ENCODE results near the gene METTL13. TPM values are rescaled to one million over a fixed set of nuclear protein-coding genes. Genes with fewer than 3 reads are reported as not detected.

Gene METTL13
- total RNA-seq, 1 experiment from 2014 or later: 26.5 TPM

DNA sequence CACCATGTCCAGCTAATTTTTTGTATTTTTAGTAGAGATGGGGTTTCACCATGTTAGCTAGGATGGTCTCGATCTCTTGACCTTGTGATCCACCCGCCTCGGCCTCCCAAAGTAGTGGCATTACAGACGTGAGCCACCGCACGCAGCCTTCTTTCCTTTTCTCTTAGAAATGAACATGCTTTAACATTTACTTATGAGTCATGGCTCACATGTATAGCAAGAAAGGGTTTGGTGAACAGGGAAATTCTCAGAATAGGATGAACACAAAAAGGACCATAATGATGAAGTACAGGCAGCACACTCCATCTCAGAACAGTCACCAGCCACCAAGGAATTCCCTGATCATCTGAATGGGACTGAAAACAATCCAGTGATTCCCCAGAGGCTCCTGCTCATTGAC, 30.2 kb upstream of the METTL13 start:
- Histone ChIP-seq H3K4me3 (no peak overlapping the region), H3K27ac (no peak overlapping the region), H3K4me1 (replicated peaks) (no peaks in the 10 kb centered on the region), H3K36me3 (no peaks in the 10 kb centered on the region), H3K27me3 (replicated peaks) (no peaks in the 10 kb centered on the region), H3K9me3 (replicated peaks) (no peaks in the 10 kb centered on the region)
- DNase-seq (ENCODE audit: low read depth in 1 of 2, low spot score in 2 of 2): no peak

DNA sequence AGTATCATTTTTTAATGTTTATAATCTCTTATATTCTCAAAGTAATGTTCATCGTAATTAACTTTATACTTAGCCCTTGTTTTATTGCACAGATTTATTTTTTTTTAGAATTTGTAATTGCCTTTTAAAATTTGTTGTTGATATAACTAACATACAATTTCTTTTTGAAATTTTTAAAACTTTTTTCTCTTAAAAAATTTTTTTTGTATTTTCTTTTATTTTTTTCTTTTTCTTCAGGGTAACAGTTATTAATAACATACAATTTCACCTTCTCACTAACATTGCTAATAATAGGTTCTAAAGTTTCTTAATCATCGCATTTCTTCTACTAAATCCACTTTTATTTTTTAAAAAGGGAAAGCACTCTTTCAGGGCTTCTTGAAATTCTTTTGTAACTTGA, 28.3 kb upstream of the METTL13 start:
- no peaks in the 10 kb centered on the region for H3K27me3 ChIP-seq (replicated peaks)
- H3K27ac ChIP-seq: no peak overlapping the region
- no peaks in the 10 kb centered on the region for H3K36me3 ChIP-seq
- H3K4me3 ChIP-seq: no peak overlapping the region
- DNase-seq (ENCODE audit: low read depth in 1 of 2, low spot score in 2 of 2): no peak
- no peaks in the 10 kb centered on the region for H3K4me1 ChIP-seq (replicated peaks)
- 0 out of 2 replicates have a peak, but pooled peaks cover 3% of the 10 kb centered on the region for H3K9me3 ChIP-seq (replicated peaks)

DNA sequence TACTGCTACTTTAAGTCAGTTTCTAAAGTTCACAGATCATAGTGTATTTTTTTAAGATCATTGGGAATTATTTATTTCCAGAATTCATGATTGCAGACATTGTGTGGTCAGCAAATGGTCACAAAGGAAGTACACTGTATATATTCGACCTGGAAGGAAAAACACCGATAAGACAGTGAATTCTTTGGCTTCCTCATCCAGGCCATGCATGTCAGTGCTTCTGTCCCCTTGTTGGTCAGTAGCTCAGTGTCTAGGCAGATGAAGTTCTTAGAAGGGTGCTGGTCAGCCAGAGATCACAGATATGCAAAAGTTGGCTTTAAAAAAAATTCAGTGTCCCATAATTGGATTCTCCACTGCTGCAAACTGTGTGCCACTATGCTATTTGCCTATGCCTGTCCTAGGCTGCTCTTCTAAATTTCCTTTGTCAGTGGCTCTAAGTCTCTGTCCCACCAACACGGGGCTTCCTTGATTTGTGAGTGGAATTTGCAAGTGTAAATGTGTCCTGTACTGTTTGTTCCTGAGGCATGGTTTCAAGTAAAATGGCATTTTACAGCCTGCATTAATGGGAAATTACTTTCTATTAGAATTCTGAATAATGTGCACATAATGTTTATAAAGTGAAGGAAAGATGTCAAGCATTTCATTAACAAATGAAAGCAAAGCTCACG, 27.6 kb upstream of the METTL13 start:
- Histone ChIP-seq H3K9me3 (replicated peaks) (0 out of 2 replicates have a peak, but pooled peaks cover 3% of the 10 kb centered on the region), H3K4me3 (no peak overlapping the region), H3K36me3 (no peaks in the 10 kb centered on the region), H3K4me1 (replicated peaks) (no peaks in the 10 kb centered on the region), H3K27ac (no peak overlapping the region), H3K27me3 (replicated peaks) (no peaks in the 10 kb centered on the region)
- no peak for DNase-seq (ENCODE audit: low read depth in 1 of 2, low spot score in 2 of 2)

DNA sequence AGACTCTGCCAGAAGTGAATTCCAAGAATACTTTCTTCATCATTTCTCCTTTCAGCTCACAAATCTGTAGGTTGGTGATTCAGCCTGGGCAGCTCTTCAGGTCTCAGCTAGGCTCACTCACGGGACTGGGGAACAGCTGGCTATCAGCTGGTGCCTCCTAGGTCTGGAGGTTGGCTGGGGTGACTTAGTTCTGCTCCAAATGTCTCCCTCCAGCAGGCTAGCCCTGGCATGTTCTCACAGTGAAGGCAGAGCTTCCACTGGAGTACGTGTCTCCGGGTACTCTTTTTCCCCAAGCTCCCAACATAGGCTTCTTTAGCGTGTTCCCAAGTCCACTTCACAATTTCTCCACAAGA, 27.1 kb upstream of the METTL13 start:
- no peak for DNase-seq (ENCODE audit: low read depth in 1 of 2, low spot score in 2 of 2)
- no peaks in the 10 kb centered on the region for H3K36me3 ChIP-seq
- 0 out of 2 replicates have a peak, but pooled peaks cover 3% of the 10 kb centered on the region for H3K9me3 ChIP-seq (replicated peaks)
- no peaks in the 10 kb centered on the region for H3K4me1 ChIP-seq (replicated peaks)
- no peak overlapping the region for H3K4me3 ChIP-seq
- no peak overlapping the region for H3K27ac ChIP-seq
- no peaks in the 10 kb centered on the region for H3K27me3 ChIP-seq (replicated peaks)

DNA sequence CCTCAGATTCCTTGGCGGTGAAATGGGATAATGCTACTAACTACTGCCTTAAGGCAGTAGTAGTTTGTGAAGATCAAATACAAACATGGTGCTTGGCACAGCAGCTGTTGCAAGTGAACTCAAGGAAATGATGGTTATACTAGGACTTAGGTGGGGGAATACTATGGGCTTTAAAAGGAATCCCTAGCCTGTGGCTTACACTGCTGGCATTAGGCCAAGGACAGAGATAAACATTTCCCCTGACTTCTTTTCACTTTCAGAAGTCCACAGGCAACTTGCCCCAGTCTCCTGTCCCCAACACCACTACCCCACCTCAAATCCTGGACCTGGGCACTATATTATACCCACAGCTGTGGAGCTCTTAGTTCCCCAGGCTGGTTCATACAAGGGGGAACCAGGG, 26.5 kb upstream of the METTL13 start:
- no peaks in the 10 kb centered on the region for H3K4me1 ChIP-seq (replicated peaks)
- no peak overlapping the region for H3K4me3 ChIP-seq
- no peaks in the 10 kb centered on the region for H3K36me3 ChIP-seq
- no peak overlapping the region for H3K27ac ChIP-seq
- 0 out of 2 replicates have a peak, but pooled peaks cover 3% of the 10 kb centered on the region for H3K9me3 ChIP-seq (replicated peaks)
- DNase-seq (ENCODE audit: low read depth in 1 of 2, low spot score in 2 of 2): no peak
- H3K27me3 ChIP-seq (replicated peaks): no peaks in the 10 kb centered on the region

DNA sequence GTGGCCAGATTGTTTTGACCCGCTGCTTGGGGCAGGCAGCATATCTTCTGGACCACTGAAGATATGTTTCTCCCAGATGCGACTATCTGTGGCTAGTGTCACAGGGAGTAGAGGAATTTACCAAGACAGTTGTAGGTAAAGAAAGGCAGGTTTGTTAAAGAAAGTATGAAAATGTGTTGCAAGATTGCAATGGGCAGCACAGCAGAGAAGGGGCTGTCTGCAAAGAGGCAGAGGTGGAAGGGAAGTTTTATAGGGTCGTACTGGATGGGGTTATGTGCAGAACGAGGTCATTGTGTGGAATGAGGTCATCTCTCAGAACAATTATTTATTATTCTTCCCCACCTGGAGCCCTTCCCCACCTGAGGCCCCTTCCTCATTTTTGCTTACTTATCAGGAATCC, 24.6 kb upstream of the METTL13 start:
- Histone ChIP-seq H3K4me3 (no peak overlapping the region), H3K4me1 (replicated peaks) (no peaks in the 10 kb centered on the region), H3K9me3 (replicated peaks) (0 out of 2 replicates have a peak, but pooled peaks cover 3% of the 10 kb centered on the region), H3K27me3 (replicated peaks) (0 out of 2 replicates have a peak, but pooled peaks cover 4% of the 10 kb centered on the region), H3K36me3 (no peaks in the 10 kb centered on the region), H3K27ac (no peak overlapping the region)
- DNase-seq (ENCODE audit: low read depth in 1 of 2, low spot score in 2 of 2): no peak

DNA sequence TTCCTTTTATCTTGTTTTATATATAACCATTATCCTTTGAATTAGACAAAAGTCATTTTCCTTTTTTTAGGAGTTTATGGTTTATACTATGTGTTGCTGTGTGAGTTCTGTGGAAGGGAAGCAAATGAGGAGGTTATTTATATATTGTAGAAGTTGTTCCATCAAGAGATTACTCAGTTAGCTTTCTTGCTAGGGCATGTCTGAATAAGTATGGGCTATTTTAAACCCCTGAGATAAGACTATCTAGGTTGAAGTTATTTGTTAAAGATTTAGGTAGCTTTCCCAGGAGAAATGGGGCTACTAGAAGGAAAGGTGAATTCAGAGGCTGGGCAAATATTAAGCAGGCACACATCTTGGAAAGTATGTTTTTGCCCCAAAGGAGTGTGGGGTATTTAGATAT, 23.4 kb upstream of the METTL13 start:
- H3K9me3 ChIP-seq (replicated peaks): 0 out of 2 replicates have a peak, but pooled peaks cover 3% of the 10 kb centered on the region
- H3K4me3 ChIP-seq: no peak overlapping the region
- no peaks in the 10 kb centered on the region for H3K4me1 ChIP-seq (replicated peaks)
- no peak for DNase-seq (ENCODE audit: low read depth in 1 of 2, low spot score in 2 of 2)
- H3K36me3 ChIP-seq: no peaks in the 10 kb centered on the region
- H3K27me3 ChIP-seq (replicated peaks): 0 out of 2 replicates have a peak, but pooled peaks cover 4% of the 10 kb centered on the region
- H3K27ac ChIP-seq: no peak overlapping the region

DNA sequence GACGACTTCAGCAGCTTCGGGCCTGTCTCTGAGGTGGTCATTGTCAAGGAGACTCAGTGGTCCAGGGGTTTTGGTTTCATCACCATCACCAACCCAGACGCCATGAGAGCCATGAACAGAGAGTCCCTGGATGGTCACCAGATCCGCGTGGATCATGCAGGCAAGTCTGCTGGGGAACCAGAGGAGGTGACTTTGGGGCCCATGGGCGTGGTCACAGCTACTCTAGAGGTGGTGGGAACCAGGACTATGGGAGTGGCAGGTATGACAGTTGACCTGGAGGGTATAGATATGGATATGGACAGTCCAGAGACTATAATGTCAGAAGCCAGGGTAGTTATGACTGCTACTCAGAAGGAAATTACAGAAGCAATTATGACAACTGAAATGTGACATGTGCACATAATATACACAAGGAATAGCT, 19.3 kb upstream of the METTL13 start:
- Histone ChIP-seq H3K4me3 (no peak overlapping the region), H3K9me3 (replicated peaks) (no peaks in the 10 kb centered on the region), H3K4me1 (replicated peaks) (no peaks in the 10 kb centered on the region), H3K27ac (no peak overlapping the region), H3K36me3 (no peaks in the 10 kb centered on the region), H3K27me3 (replicated peaks) (0 out of 2 replicates have a peak, but pooled peaks cover 4% of the 10 kb centered on the region)
- no peak for DNase-seq (ENCODE audit: low read depth in 1 of 2, low spot score in 2 of 2)

DNA sequence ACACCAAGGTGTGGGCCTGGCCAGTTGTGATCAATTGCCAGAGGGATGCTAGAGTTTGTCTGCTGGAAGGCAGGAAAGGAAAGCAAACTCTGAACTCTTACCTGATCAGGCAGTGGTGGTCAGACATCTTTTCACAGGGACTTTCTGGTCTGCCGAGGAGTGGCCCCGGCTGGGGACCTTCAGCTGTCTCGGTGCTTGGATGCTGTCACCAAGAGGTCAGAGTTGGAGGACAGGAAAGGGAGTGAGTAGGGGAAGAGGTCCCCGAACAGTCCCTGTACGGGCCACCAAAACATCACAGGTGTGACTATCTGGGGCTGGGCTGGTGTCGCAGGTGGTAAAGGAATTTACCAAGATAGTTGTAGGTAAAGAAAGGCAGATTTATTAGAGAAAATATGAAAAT, 17.7 kb upstream of the METTL13 start:
- Histone ChIP-seq H3K36me3 (no peaks in the 10 kb centered on the region), H3K27ac (no peak overlapping the region), H3K9me3 (replicated peaks) (no peaks in the 10 kb centered on the region), H3K4me1 (replicated peaks) (no peaks in the 10 kb centered on the region), H3K27me3 (replicated peaks) (0 out of 2 replicates have a peak, but pooled peaks cover 4% of the 10 kb centered on the region), H3K4me3 (no peak overlapping the region)
- no peak for DNase-seq (ENCODE audit: low read depth in 1 of 2, low spot score in 2 of 2)

DNA sequence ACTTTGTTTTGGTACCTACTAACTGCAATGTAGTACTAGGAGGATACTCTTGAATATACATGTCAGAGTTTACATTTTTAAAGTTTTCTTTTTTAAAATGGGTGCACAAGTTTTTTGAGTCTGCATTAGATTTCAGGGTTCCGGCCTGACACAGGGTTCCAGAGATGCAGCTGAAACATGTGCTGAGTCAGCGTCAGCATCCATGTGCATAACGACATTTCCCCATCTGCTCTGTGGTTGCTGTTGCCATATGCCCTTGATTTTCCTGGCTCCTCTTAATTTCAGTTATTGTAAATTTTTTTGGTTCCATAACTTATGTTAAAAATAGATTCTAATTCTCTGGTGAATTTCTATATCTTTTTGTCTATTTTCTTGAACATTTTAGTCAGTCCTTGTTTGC, 12.3 kb upstream of the METTL13 start:
- DNase-seq (ENCODE audit: low read depth in 1 of 2, low spot score in 2 of 2): no peak
- H3K4me3 ChIP-seq: no peak overlapping the region
- no peaks in the 10 kb centered on the region for H3K4me1 ChIP-seq (replicated peaks)
- H3K27me3 ChIP-seq (replicated peaks): peaks cover 3% of the 10 kb centered on the region; the same call in 1 of the 2 replicates
- H3K9me3 ChIP-seq (replicated peaks): no peaks in the 10 kb centered on the region
- H3K36me3 ChIP-seq: no peaks in the 10 kb centered on the region
- H3K27ac ChIP-seq: no peak overlapping the region

DNA sequence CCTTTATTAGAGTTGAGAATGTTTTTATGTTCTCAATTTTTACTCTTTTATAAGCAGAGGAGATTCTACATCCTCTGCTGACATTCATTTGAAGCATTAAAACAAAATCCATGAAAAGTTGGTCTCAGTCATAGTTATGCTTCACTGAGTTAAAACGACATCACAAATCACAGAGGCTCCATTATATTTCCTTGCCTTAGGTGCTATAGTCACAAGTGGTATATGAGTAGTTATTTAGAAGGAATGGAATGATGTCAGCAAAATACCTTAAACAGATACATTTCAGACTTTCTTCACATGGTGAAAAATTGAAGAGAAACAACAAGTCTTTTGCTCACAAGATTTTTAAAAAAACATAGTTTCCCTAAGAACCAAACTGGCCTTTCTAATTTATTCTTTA, 11.7 kb upstream of the METTL13 start:
- DNase-seq (ENCODE audit: low read depth in 1 of 2, low spot score in 2 of 2): no peak
- Histone ChIP-seq H3K27ac (no peak overlapping the region), H3K9me3 (replicated peaks) (no peaks in the 10 kb centered on the region), H3K4me1 (replicated peaks) (no peaks in the 10 kb centered on the region), H3K4me3 (no peak overlapping the region), H3K36me3 (no peaks in the 10 kb centered on the region), H3K27me3 (replicated peaks) (peaks cover 3% of the 10 kb centered on the region; the same call in 1 of the 2 replicates)

DNA sequence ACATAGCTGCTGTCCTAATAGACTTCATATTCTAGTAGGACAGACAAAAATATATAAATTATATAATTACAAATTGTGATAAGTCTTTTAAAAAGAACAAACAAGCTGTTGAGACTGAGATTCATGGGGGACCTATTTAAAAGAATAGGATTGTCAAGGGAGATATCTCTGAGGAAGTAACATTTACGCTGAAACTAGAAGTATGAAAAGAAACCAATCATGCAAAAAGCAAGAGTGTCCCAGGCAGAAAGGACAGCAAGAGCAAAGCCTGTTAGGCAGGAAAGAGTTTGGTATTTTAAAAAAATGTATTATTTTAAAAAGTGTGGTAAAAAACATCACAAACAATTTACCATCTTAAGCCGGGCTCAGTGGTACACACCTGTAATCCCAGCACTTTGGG, 9.1 kb upstream of the METTL13 start:
- no peak overlapping the region for H3K4me3 ChIP-seq
- no peak for DNase-seq (ENCODE audit: low read depth in 1 of 2, low spot score in 2 of 2)
- H3K27me3 ChIP-seq (replicated peaks): peaks cover 3% of the 10 kb centered on the region; the same call in 1 of the 2 replicates

DNA sequence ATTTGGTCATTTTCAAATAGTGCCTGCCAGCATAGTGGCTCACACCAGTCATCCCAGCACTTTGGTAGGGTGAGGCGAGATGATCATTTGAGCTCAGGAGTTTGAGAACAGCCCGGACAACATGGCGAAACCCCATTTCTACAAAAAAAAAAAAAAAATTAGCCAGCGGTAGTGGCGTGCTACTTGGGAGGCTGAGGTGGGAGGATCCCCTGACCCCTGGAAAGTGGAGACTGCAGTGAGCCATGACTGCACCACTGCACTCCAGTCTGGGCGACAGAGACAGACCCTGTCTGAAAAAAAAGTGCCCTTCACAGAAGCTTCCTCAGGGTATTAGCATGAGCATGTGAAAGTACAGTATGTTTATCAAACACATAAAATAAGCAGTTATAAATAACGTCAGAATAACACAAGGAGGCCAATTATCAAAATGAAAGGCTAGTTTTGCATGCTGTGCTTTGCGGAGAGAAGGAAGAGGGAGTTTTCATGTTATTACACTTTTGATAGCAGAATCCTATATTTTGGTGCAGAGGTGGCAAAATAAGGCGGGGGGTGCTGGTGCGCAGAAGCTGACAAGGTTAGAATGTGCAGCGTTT, 781 bp upstream of the METTL13 start:
- H3K27me3 ChIP-seq (replicated peaks): no peaks in the 10 kb centered on the region
- H3K36me3 ChIP-seq: peaks cover 22% of the 10 kb centered on the region
- H3K4me3 ChIP-seq: peak overlapping the region; percentile 55
- peak overlapping the region; percentile 49 for H3K27ac ChIP-seq
- H3K4me1 ChIP-seq (replicated peaks): peaks cover 11% of the 10 kb centered on the region
- H3K9me3 ChIP-seq (replicated peaks): no peaks in the 10 kb centered on the region
- DNase-seq (ENCODE audit: low read depth in 1 of 2, low spot score in 2 of 2): peak; percentile 10 to 18

More for the DNA sequence above, 9.1 kb upstream of the METTL13 start:
- Histone ChIP-seq H3K36me3 (no peaks in the 10 kb centered on the region), H3K27ac (no peak overlapping the region), H3K9me3 (replicated peaks) (no peaks in the 10 kb centered on the region), H3K4me1 (replicated peaks) (no peaks in the 10 kb centered on the region)

DNA sequence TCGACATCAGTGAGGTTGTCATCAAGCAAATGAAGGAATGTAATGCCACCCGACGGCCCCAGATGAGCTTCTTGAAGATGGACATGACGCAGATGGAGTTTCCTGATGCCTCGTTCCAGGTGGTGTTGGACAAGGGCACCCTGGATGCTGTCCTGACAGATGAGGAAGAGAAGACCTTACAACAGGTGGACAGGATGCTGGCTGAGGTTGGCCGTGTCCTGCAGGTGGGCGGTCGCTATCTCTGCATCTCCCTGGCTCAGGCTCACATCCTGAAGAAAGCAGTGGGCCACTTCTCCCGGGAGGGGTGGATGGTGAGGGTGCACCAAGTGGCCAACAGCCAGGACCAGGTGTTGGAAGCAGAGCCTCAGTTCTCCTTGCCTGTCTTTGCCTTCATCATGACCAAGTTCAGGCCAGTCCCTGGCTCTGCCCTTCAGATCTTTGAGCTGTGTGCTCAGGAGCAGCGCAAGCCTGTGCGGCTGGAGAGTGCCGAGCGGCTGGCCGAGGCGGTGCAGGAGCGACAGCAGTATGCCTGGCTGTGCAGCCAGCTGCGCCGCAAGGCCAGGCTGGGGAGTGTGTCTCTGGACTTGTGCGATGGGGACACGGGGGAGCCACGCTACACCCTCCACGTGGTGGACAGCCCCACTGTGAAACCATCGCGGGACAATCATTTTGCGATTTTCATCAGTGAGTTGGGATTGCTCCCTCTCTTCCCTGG, 2.5 kb downstream of the METTL13 start:
- DNase-seq (ENCODE audit: low read depth in 1 of 2, low spot score in 2 of 2): no peak
- Histone ChIP-seq H3K27ac (no peak overlapping the region), H3K36me3 (peaks cover 55% of the 10 kb centered on the region), H3K4me1 (replicated peaks) (peaks cover 11% of the 10 kb centered on the region), H3K27me3 (replicated peaks) (no peaks in the 10 kb centered on the region), H3K9me3 (replicated peaks) (no peaks in the 10 kb centered on the region), H3K4me3 (no peak overlapping the region)
